ENCODE results near the gene SYK. TPM values are rescaled to one million over a fixed set of nuclear protein-coding genes. Genes with fewer than 3 reads are reported as not detected.

Gene SYK
- total and polyA plus RNA-seq, 2 donors (not counting 1 experiment from before 2014, with no cell fraction given): not detected

DNA sequence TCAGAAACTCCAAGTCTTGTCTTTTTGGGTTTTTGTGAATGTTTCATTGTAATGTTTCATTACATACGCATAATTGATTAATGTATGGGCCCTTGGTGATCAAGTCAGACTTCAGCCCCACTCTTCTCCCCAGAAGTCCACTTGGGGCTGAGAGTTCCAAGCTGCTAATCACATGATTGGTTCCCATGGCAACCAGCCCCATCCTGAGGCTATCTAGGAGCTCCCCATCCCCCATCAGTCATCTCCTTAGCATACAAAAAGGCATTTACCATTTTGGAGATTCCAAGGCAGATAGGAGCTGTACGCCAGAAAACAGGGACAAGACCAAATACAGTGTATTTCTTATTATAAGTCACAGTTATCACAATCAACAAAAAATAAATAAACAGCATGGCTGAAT lies 22.9 kb upstream of the SYK start:
- DNase-seq (ENCODE audit: low read depth in 2 of 2): no peak
- Histone ChIP-seq H3K4me2 (ENCODE audit: extremely low read depth, insufficient read depth, low read length) (no peak overlapping the region), H2AFZ (ENCODE audit: low read length) (no peak overlapping the region), H3K27ac (ENCODE audit: insufficient read depth, low read length) (no peak overlapping the region), H3K4me1 (ENCODE audit: control insufficient read depth, extremely low read depth, insufficient read depth, low read length) (no peaks in the 10 kb centered on the region), H3K36me3 (ENCODE audit: control insufficient read depth, insufficient read depth, low read length) (no peaks in the 10 kb centered on the region), H3K9ac (ENCODE audit: insufficient read depth, low read length) (no peak overlapping the region), H3K4me3 (replicated peaks in 1 of 4; ENCODE audit: control extremely low read depth in 1 of 4, insufficient read depth in 1 of 4, low read depth in 3 of 4, low read length in 4 of 4) (no peak overlapping the region), H3K79me2 (ENCODE audit: control insufficient read depth, insufficient read depth, low read length) (no peaks in the 10 kb centered on the region), H4K20me1 (ENCODE audit: control insufficient read depth, extremely low read depth, insufficient read depth, low read length) (no peaks in the 10 kb centered on the region), H3K27me3 (ENCODE audit: control insufficient read depth, insufficient read depth, low read length) (no peaks in the 10 kb centered on the region), H3K9me3 (ENCODE audit: control insufficient read depth, insufficient read depth, low read depth, low read length) (no peaks in the 10 kb centered on the region)
- TF ChIP-seq, protein P1, sequence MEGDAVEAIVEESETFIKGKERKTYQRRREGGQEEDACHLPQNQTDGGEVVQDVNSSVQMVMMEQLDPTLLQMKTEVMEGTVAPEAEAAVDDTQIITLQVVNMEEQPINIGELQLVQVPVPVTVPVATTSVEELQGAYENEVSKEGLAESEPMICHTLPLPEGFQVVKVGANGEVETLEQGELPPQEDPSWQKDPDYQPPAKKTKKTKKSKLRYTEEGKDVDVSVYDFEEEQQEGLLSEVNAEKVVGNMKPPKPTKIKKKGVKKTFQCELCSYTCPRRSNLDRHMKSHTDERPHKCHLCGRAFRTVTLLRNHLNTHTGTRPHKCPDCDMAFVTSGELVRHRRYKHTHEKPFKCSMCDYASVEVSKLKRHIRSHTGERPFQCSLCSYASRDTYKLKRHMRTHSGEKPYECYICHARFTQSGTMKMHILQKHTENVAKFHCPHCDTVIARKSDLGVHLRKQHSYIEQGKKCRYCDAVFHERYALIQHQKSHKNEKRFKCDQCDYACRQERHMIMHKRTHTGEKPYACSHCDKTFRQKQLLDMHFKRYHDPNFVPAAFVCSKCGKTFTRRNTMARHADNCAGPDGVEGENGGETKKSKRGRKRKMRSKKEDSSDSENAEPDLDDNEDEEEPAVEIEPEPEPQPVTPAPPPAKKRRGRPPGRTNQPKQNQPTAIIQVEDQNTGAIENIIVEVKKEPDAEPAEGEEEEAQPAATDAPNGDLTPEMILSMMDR (conservative IDR thresholded peaks at IDR 0.05 in 1 of 2, IDR thresholded peaks at IDR 0.05 in 1 of 2; ENCODE audit: low read depth in 1 of 2, low read length in 2 of 2): no peak
- TF ChIP-seq EZH2 (IDR thresholded peaks at IDR 0.05; ENCODE audit: low read length, missing control alignments): no peak

- no peaks in the 10 kb centered on the region for H3K9me3 ChIP-seq (ENCODE audit: control insufficient read depth, insufficient read depth, low read depth, low read length)
- no peak overlapping the region for H3K9ac ChIP-seq (ENCODE audit: insufficient read depth, low read length)
- H3K36me3 ChIP-seq (ENCODE audit: control insufficient read depth, insufficient read depth, low read length): no peaks in the 10 kb centered on the region
- H3K79me2 ChIP-seq (ENCODE audit: control insufficient read depth, insufficient read depth, low read length): no peaks in the 10 kb centered on the region
- no peaks in the 10 kb centered on the region for H3K4me1 ChIP-seq (ENCODE audit: control insufficient read depth, extremely low read depth, insufficient read depth, low read length)
- H3K27ac ChIP-seq (ENCODE audit: insufficient read depth, low read length): no peak overlapping the region
- DNase-seq (ENCODE audit: low read depth in 2 of 2): no peak
- no peak overlapping the region for H3K4me2 ChIP-seq (ENCODE audit: extremely low read depth, insufficient read depth, low read length)
- TF ChIP-seq, protein P1 (conservative IDR thresholded peaks at IDR 0.05 in 1 of 2, IDR thresholded peaks at IDR 0.05 in 1 of 2; ENCODE audit: low read depth in 1 of 2, low read length in 2 of 2): no peak
- no peak for TF ChIP-seq EZH2 (IDR thresholded peaks at IDR 0.05; ENCODE audit: low read length, missing control alignments)
- H2AFZ ChIP-seq (ENCODE audit: low read length): no peak overlapping the region
- no peaks in the 10 kb centered on the region for H3K27me3 ChIP-seq (ENCODE audit: control insufficient read depth, insufficient read depth, low read length)
- no peaks in the 10 kb centered on the region for H4K20me1 ChIP-seq (ENCODE audit: control insufficient read depth, extremely low read depth, insufficient read depth, low read length)
- H3K4me3 ChIP-seq (replicated peaks in 1 of 4; ENCODE audit: control extremely low read depth in 1 of 4, insufficient read depth in 1 of 4, low read depth in 3 of 4, low read length in 4 of 4): no peak overlapping the region
Measured at GRCh38 chr9:90783552-90783951, 18.1 kb upstream of the SYK start.

- no peak for TF ChIP-seq EZH2 (IDR thresholded peaks at IDR 0.05; ENCODE audit: low read length, missing control alignments)
- H3K9ac ChIP-seq (ENCODE audit: insufficient read depth, low read length): no peak overlapping the region
- H3K4me2 ChIP-seq (ENCODE audit: extremely low read depth, insufficient read depth, low read length): no peak overlapping the region
- H3K27me3 ChIP-seq (ENCODE audit: control insufficient read depth, insufficient read depth, low read length): no peaks in the 10 kb centered on the region
- H3K27ac ChIP-seq (ENCODE audit: insufficient read depth, low read length): no peak overlapping the region
- DNase-seq (ENCODE audit: low read depth in 2 of 2): no peak
- no peaks in the 10 kb centered on the region for H4K20me1 ChIP-seq (ENCODE audit: control insufficient read depth, extremely low read depth, insufficient read depth, low read length)
- H3K4me1 ChIP-seq (ENCODE audit: control insufficient read depth, extremely low read depth, insufficient read depth, low read length): no peaks in the 10 kb centered on the region
- H3K79me2 ChIP-seq (ENCODE audit: control insufficient read depth, insufficient read depth, low read length): no peaks in the 10 kb centered on the region
- H2AFZ ChIP-seq (ENCODE audit: low read length): no peak overlapping the region
- no peaks in the 10 kb centered on the region for H3K36me3 ChIP-seq (ENCODE audit: control insufficient read depth, insufficient read depth, low read length)
- no peaks in the 10 kb centered on the region for H3K9me3 ChIP-seq (ENCODE audit: control insufficient read depth, insufficient read depth, low read depth, low read length)
- no peak overlapping the region for H3K4me3 ChIP-seq (replicated peaks in 1 of 4; ENCODE audit: control extremely low read depth in 1 of 4, insufficient read depth in 1 of 4, low read depth in 3 of 4, low read length in 4 of 4)
Measured at GRCh38 chr9:90783964-90784363, 17.7 kb upstream of the SYK start.
